ENCODE data around the gene LAGE3.

GRCh38 chrX:154428176-154429171 lies 50.6 kb downstream of the LAGE3 start, which contains the start of gene ATP6AP1:
- peak; percentile 86 to 91 (median 90) for TF ChIP-seq POLR2AphosphoS5 (IDR thresholded peaks at IDR 0.05)
- peak in 2 of 3 donors; percentile 26 to 51 for TF ChIP-seq POLR2A (IDR thresholded peaks at IDR 0.05)
- no peak for TF ChIP-seq CTCF (IDR thresholded peaks at IDR 0.05 in 8 of 11, conservative IDR thresholded peaks at IDR 0.05 in 3 of 11)

Measured in spleen (tissue), 7 donors.